B cell (primary cell): ENCODE measurements around the gene RPL29. TPM values are rescaled to one million over a fixed set of nuclear protein-coding genes. Genes with fewer than 3 reads are reported as not detected.

Source experiments
- ATAC-seq: fragments of 200-7000 bp; cut with Tn5 transposase; one replicate; pipeline ENCODE4 v1.10.0; 2021; ENCODE audit warnings: low read depth, mild to moderate bottlenecking, moderate number of reproducible peaks, moderate library complexity
- CTCF ChIA-PET: fragments of 350-600 bp; sonication (Branson Sonifier 250); formaldehyde crosslinking; loops from one replicate; lab custom pipeline; 2021; ENCODE audit warnings: antibody characterized with exemption, inconsistent platforms; lab: Charles Lee
- POLR2A ChIA-PET: fragments of 350-600 bp; sonication (Branson Sonifier 250); formaldehyde crosslinking; loops from one replicate; lab custom pipeline; 2021; ENCODE audit warnings: antibody characterized with exemption; lab: Charles Lee
- DNase-seq: peaks from one replicate; pipeline ENCODE4 v3.0.0; 2013
- H2AFZ ChIP-seq: 2 replicates; pipeline ENCODE4 v1.6.1; 2012; ENCODE audit warnings: mild to moderate bottlenecking, low read depth, low read length; ENCODE audit not compliant: insufficient read depth, poor library complexity, severe bottlenecking
- H3K27ac ChIP-seq, 2 donors: 1 replicate in 1 of 2; 2 replicates in 1 of 2; pipeline ENCODE4 v1.5.1; 2012 to 2013; ENCODE audit warnings: low read length in 2 of 2, mild to moderate bottlenecking in 2 of 2, moderate library complexity in 1 of 2
- H3K27me3 ChIP-seq, 4 experiments: fragments of 200-600 bp in 1 of 4; sonication (generic) in 1 of 4; replicated peaks in 1 of 4; 1 replicate in 2 of 4; 2 replicates in 2 of 4; pipeline versions ENCODE4 v1.6.1 to v1.7.0; 2013 to 2016; ENCODE audit warnings: low read length in 3 of 4, mild to moderate bottlenecking in 2 of 4, mixed read lengths in 1 of 4, moderate library complexity in 1 of 4; ENCODE audit not compliant: insufficient read depth in 4 of 4, control insufficient read depth in 3 of 4; ENCODE audit errors: control extremely low read depth in 1 of 4
- H3K36me3 ChIP-seq, 2 experiments: replicated peaks in 1 of 2; 1 replicate in 1 of 2; 2 replicates in 1 of 2; pipeline versions ENCODE4 v1.6.1 to v1.7.1; 2013; ENCODE audit warnings: low read length in 1 of 2; ENCODE audit not compliant: insufficient read depth in 2 of 2, control insufficient read depth in 1 of 2; ENCODE audit errors: control extremely low read depth in 1 of 2, extremely low read depth in 1 of 2
- H3K4me1 ChIP-seq, 2 donors: fragments of 200-600 bp in 1 of 2; sonication (generic) in 1 of 2; 1 replicate in 1 of 2; 2 replicates in 1 of 2; pipeline versions ENCODE4 v1.5.1 to v1.6.1; 2013 to 2017; ENCODE audit warnings: low read length in 2 of 2; ENCODE audit not compliant: control insufficient read depth in 2 of 2, insufficient read depth in 2 of 2
- H3K4me2 ChIP-seq: replicated peaks from 2 replicates; pipeline ENCODE3; 2012; ENCODE audit warnings: mild to moderate bottlenecking, low read depth, low read length; ENCODE audit not compliant: poor library complexity, severe bottlenecking
- H3K4me3 ChIP-seq, 5 experiments: fragments of 200-600 bp in 1 of 5; sonication (generic) in 1 of 5; 1 replicate in 3 of 5; 2 replicates in 2 of 5; pipeline versions ENCODE4 v1.5.1 to v1.7.0; 2011 to 2016; ENCODE audit warnings: low read length in 4 of 5, mild to moderate bottlenecking in 4 of 5, low read depth in 2 of 5, control low read depth in 1 of 5, moderate library complexity in 1 of 5; ENCODE audit not compliant: insufficient read depth in 1 of 5; ENCODE audit errors: control extremely low read depth in 1 of 5, extremely low read depth in 1 of 5
- H3K79me2 ChIP-seq: fragments of 200-600 bp; sonication (generic); one replicate; pipeline ENCODE4 v1.6.0; 2016; ENCODE audit warnings: low read length; ENCODE audit not compliant: control insufficient read depth, insufficient read depth
- H3K9ac ChIP-seq: fragments of 200-600 bp; sonication (generic); 2 replicates; pipeline ENCODE4 v1.6.1; 2017; ENCODE audit warnings: mild to moderate bottlenecking, low read length, moderate library complexity
- H3K9me3 ChIP-seq, 3 donors: one replicate each; pipeline versions ENCODE4 v1.6.1 to v1.7.1; 2013; ENCODE audit warnings: low read length in 2 of 3; ENCODE audit not compliant: control insufficient read depth in 2 of 3, insufficient read depth in 1 of 3; ENCODE audit errors: control extremely low read depth in 1 of 3
- H4K20me1 ChIP-seq: 2 replicates; pipeline ENCODE4 v1.6.0; 2012; ENCODE audit warnings: mild to moderate bottlenecking, low read length; ENCODE audit not compliant: insufficient read depth, control insufficient read depth, poor library complexity, severe bottlenecking
- H3K27ac Mint-ChIP-seq: one replicate; pipeline ENCODE4 v1.8.0; 2021; ENCODE audit warnings: mixed read lengths
- H3K27me3 Mint-ChIP-seq: one replicate; pipeline ENCODE4 v1.8.0; 2021; ENCODE audit warnings: mixed read lengths
- H3K4me1 Mint-ChIP-seq: one replicate; pipeline ENCODE4 v1.8.0; 2021; ENCODE audit warnings: mixed read lengths
- H3K4me3 Mint-ChIP-seq: one replicate; pipeline ENCODE4 v1.8.0; 2021; ENCODE audit warnings: mixed read lengths
- H3K9me3 Mint-ChIP-seq: one replicate; pipeline ENCODE4 v1.8.0; 2022; ENCODE audit warnings: mixed read lengths; ENCODE audit not compliant: insufficient read depth
- EZH2 ChIP-seq: IDR thresholded peaks from 2 replicates; pipeline ENCODE4 v1.6.1; 2012; ENCODE audit warnings: borderline replicate concordance, low read depth, mild to moderate bottlenecking, moderate library complexity, low read length; ENCODE audit not compliant: insufficient read depth, poor library complexity, severe bottlenecking
- WGBS: methylation state at CpG from one replicate; pipeline ENCODE4 v1.1.5; 2013; ENCODE audit warnings: missing lambda C conversion rate; ENCODE audit not compliant: insufficient coverage; 5-methylcytosine and 5-hydroxymethylcytosine counted together
- intact Hi-C: fragments of 100-400 bp; cut with micrococcal nuclease; formaldehyde crosslinking; loops from one replicate; pipeline ENCODE4 v1.10.0; 2022
- polyA plus RNA-seq: library from polyadenylated mRNA; depleted of rRNA; stranded (reverse); fragments of >200 nt; gene quantifications from 2 replicates; pipeline ENCODE4 v1.2.3, GENCODE V29; 2012
- total RNA-seq, 2 donors: library from RNA; stranded (reverse); fragments of 120-200 nt in 1 of 2; gene quantifications; 1 replicate in 1 of 2; 2 replicates in 1 of 2; pipeline versions ENCODE4 v1.2.3 to v1.2.4, GENCODE V29; 2013 to 2022
- TF ChIP-seq, protein P1 (sequence below): fragments of 200-600 bp; IDR thresholded peaks from one replicate; pipeline ENCODE4 v1.8.0; 2022; ENCODE audit warnings: antibody characterized with exemption, mild to moderate bottlenecking

The RPL29 gene
- total and polyA plus RNA-seq, 2 donors (not counting 1 experiment from before 2014, with no cell fraction given): 1,552 to 3,787 TPM

DNA sequence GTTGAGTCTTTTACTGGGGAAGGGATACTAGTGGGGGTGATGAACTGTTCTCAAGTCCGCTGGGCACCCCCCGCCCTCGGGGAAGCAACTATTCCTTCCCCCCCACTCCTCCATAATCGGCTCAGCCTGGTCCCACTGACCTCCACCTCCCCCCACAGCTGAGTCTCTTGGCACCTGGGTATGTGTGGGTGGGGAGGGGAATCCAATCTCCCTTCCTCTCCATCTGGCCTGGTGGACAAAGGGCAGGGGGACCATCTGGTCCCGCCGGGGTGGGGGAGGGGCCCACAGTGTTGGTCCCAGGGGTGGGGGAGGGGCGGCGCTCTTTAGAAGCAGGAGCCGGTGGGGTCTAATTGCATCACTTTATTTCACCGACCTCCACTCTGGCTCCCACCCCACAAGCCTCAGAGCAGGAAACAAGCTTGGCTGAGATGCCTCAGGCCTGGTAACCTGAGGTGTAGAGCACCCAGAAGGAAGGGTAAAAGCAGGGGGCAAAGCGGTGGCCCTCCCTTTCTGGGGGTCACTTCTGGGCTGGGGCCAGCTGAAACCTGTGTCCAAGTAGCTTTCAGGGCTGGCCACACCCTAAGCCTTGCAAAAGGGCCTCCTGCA lies 27.4 kb downstream of the RPL29 start:
- DNase-seq (no peak), ATAC-seq (no peak)
- H3K9me3 ChIP-seq: no peaks in the 10 kb centered on the region
- ChIA-PET POLR2A (interaction anchor here (1.4 to 1.5 kb wide), 2 partner anchors 9 to 15 kb away, joined by 3 to 4 read pairs; no protein-coding TSS in a partner anchor), CTCF (interaction anchor here (0.5 to 2.6 kb wide), 3 partner anchors 11 to 26 kb away, joined by 3 to 14 read pairs (median 3); partner anchors contain the start of genes PARP3 and RRP9)
- peaks cover 6 to 23% of the 10 kb centered on the region in 2 donors for H3K4me1 ChIP-seq
- peak overlapping the region; percentile 99 for H3K4me2 ChIP-seq
- Mint-ChIP-seq H3K4me3 (peak overlapping the region; percentile 88), H3K27me3 (no peaks in the 10 kb centered on the region), H3K27ac (peak overlapping the region; percentile 61), H3K9me3 (no peaks in the 10 kb centered on the region), H3K4me1 (peaks cover 23% of the 10 kb centered on the region)
- intact Hi-C loops: no loop called here
- 46% methylated on average over 2 of the region's 11 CpGs for WGBS
- peaks cover 5% of the 10 kb centered on the region for H3K79me2 ChIP-seq
- H3K27me3 ChIP-seq: no peaks in the 10 kb centered on the region
- TF ChIP-seq EZH2: no peak
- TF ChIP-seq, protein P1, sequence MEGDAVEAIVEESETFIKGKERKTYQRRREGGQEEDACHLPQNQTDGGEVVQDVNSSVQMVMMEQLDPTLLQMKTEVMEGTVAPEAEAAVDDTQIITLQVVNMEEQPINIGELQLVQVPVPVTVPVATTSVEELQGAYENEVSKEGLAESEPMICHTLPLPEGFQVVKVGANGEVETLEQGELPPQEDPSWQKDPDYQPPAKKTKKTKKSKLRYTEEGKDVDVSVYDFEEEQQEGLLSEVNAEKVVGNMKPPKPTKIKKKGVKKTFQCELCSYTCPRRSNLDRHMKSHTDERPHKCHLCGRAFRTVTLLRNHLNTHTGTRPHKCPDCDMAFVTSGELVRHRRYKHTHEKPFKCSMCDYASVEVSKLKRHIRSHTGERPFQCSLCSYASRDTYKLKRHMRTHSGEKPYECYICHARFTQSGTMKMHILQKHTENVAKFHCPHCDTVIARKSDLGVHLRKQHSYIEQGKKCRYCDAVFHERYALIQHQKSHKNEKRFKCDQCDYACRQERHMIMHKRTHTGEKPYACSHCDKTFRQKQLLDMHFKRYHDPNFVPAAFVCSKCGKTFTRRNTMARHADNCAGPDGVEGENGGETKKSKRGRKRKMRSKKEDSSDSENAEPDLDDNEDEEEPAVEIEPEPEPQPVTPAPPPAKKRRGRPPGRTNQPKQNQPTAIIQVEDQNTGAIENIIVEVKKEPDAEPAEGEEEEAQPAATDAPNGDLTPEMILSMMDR: no peak
- peak overlapping the region in 4 of 5 experiments; percentile 22 to 73 (median 54) for H3K4me3 ChIP-seq
- H4K20me1 ChIP-seq: no peaks in the 10 kb centered on the region
- H3K9ac ChIP-seq: peak overlapping the region; percentile 75
- H2AFZ ChIP-seq: peak overlapping the region; percentile 88
- H3K36me3 ChIP-seq: peaks cover 0 to 3% of the 10 kb centered on the region in 2 experiments
- peak overlapping the region in 1 of 2 donors; percentile 56 for H3K27ac ChIP-seq
